Glomerular visceral epithelial cell (primary cell): Measurements from ENCODE around the gene AGO4.
A peak's percentile ranks its signal among the peaks of the same experiment; 100 is the strongest.
"Not testable (repeated sequence)": the region's sequence is repeated elsewhere in the genome, so short reads cannot be mapped to it uniquely, and the experiment has no call there.

Experiments
- DNase-seq: peaks from one replicate; pipeline ENCODE4 v3.0.0-alpha.2; 2016; ENCODE audit errors: extremely low spot score

The AGO4 gene

DNA sequence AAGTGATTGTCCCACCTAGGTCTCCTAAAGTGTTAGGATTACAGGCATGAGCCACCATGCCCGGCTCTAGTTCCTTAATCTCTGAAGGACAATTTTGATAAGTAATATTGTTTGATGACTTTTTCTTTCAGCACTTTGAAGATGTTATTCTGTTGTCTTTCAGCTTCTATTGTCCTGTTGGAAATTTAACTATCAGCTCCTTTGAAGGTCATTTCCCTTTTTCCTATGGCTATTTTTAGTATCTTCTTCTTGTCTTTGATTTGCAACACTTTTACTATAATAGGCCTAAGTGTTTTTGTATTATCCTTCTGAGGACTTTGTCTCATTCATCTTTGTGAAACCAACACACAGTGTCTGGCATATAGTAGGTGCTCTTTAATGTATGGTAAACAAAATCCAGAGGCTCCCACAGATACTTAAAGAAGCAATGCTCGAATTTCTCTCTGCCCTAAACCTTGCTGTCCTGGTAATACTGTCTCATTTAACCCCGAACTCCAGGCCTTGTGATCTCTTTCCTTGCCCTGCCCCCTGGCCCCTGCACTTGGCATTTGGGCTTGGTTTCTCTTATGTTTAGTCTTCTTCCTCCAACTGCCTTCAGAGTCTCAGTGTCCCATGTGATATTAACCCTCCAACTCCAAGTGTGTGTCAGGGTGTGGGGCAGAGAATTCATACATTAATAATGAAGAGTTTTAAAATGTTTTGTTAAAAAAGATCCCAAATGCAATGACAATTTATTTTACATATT is 56.2 kb downstream of the AGO4 start:
- no peak for DNase-seq

DNA sequence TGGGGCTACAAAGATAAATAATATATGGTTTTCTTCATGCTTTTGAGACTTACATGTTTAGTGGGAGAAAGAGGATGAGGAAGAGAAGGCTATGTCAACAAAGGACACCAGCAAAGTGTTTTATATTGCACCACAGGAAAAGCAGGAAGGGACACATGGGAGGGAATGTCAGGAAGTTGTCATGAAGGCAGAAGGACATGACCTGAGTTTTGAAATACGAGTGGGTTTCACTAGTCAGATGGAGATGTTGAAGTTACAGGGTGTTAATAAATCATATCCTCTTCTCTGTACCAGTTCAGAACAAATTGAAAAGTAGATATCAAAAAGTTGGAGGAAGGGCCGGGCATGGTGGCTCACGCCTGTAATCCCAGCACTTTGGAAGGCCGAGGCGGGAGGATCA is 57.0 kb downstream of the AGO4 start:
- no peak for DNase-seq

DNA sequence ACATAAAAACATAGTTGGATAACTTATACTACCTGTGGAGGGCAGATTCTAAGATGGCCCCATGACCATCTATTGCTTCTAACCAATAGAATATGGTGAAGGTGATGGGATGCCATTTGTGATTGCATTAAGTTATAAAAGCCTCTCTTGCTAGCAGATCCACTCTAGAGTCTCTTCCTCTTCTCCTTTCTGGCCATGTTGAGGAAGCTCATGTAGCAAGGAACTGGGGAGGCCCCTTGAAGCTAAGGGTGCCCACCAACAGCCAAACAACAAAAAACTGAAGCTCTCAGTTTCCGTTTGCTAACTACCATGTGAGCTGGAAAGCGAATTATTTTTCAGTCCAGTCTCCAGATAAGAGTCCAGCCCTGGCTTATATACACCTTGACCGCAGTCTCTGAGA is 59.2 kb downstream of the AGO4 start:
- no peak for DNase-seq

DNA sequence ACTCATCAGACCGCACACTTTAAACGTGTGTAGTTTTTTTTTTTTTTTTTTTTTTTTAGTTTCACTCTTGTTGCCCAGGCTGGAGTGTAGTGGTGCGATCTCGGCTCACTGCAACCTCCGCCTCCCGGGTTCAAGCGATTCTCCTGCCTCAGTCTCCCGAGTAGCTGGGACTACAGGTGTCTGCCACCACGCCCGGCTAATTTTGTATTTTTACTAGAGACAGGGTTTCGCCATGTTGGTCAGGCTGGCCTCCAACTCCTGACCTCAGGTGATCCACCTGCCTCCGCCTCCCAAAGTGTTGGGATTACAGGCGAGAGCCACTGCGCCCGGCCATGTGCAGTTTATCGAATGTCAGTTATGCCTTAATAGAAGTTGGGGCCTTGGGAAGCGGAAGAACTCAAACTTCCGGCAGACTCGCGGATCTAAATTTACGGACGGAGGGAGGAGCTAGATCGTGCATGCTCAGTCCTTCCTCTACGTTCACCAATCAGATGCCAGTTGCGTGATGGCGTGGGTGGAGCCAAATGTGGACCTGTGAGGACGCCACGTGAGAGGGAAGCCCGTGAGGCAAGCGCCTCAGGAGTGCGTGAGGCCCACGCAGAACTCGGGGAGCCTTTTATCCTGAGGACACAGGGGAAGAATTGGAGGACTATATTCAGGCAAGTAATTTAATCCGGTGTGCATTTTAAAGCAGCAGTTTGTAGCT is 61.6 kb downstream of the AGO4 start:
- DNase-seq = not testable (repeated sequence)

DNA sequence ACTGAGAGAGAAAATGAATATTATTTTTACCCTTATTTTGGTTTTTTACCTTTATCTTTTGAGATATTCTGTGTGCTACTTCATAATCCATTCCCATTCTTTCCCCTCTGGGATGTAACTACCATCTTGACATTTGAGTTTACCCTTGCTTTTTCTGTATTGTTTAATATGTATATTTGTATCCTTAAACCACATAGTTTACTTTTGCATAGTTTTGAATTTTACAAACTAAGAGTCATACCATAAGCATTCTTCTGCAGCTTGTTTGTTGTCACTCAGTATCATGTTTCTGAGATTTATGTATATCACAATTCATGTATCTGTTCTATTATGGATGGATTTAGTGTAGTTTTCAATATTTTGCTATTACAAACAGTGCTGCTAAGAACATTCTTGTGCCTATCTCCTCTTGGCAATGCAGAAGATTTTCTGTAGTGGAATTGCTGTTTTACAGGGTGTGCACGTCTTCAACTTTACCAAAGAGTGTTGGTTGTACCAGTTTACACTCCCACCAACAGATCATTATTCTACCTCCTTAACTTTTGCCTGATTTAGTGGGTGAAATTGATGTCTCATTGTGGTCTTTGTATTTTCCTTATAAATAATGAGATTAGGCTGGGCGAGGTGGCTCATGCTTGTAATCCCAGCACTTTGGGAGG is 63.0 kb downstream of the AGO4 start:
- DNase-seq = no peak

DNA sequence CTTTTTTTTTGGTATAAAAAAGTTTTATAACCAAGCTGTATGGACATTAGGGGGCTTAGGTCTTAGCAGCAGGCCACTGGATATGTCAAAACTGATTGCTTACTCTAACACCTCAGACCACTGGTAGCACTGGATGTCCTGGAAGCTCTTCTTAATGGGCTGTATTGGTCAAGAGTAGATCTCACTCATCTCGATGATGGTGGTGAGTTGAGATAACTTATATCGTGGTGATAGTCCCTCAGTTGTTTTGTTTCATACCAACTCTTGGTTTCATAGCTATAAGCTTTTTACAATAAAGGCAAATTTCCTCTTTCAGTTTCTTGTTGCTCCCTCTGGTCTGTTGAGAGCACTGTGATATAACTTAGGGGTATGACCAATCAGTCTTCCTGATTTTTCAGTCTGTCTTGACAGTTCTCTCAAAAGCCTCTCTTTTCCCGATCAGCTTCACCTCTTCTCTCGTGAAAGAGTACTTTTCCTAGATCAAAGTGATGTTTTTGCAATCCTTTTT is 65.5 kb downstream of the AGO4 start:
- no peak for DNase-seq

DNA sequence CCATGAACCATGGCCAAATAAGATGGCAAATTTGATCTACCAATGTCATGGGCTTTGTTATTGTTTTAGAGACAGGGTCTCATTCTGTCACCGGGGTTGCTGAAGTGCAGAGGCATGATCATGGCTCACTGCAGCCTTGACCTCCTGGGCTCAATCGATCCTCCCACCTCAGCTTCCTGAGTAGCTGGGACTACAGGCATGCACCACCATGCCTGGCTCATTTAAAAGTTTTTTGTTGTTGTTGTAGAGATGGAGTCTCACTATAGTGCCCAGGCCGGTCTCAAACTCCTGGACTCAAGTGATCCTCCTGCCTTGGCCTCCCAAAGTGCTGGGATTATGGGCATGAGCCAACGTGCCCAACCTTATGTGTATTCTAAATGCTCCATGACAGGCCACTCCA is 66.3 kb downstream of the AGO4 start:
- not testable (repeated sequence) for DNase-seq

DNA sequence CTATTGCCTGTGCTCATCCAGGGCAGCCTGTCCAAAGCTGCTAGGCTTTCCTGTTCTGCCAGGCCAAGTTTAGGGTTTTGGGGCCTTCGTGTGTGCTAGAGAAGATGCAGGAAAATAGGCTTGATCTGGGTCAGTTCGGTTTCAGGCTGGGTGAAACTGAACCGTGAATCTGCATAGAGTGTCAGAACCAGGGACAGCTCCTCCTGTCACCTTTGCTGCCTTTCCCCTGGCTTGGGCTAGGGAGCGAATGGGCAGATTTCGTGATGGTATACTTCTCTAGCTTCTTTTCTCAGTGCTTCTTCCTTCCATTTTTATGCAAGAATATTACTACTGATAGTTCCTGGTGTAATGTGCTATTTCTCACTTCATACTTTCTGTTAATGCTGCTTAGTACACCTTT is 69.2 kb downstream of the AGO4 start:
- peak; percentile 17 for DNase-seq

DNA sequence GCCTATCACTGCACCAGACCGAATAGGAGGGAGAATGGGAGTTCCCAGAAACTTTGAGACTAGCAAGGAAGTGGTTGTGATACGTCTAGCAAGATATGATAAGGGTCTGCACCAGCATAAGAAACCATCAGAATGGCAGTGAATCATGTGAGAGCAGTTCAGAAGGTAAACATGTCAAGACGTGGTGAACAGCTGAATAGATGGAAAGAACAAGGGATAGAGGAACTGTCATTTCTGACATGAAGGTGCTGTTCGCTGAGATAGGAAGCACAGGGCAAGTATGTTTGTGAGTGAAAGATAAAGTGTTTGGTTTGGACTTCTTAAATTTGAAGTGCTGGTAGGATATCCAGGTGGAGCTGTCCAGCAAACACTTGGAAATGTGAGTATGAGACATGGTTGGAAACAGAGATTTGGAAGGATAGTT is 74.0 kb downstream of the AGO4 start:
- no peak for DNase-seq

DNA sequence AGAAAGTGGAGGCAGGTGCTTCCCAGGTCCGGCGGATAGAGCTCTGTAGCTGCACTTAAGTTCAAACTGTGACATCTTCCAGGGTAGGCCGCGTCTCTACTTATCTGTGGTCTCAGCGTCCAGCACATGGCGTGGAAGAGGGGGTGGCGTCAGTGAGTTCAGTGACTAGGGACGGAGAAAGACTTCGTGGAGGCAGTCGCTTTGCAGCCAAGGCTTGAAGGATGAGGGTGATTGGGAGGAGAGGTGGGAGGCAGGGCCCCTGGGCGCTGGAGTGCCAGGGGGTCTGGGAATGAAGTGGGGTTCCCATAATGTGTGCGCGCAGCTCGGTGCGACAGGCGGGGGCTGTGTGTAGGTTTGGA is 74.7 kb downstream of the AGO4 start:
- no peak for DNase-seq

DNA sequence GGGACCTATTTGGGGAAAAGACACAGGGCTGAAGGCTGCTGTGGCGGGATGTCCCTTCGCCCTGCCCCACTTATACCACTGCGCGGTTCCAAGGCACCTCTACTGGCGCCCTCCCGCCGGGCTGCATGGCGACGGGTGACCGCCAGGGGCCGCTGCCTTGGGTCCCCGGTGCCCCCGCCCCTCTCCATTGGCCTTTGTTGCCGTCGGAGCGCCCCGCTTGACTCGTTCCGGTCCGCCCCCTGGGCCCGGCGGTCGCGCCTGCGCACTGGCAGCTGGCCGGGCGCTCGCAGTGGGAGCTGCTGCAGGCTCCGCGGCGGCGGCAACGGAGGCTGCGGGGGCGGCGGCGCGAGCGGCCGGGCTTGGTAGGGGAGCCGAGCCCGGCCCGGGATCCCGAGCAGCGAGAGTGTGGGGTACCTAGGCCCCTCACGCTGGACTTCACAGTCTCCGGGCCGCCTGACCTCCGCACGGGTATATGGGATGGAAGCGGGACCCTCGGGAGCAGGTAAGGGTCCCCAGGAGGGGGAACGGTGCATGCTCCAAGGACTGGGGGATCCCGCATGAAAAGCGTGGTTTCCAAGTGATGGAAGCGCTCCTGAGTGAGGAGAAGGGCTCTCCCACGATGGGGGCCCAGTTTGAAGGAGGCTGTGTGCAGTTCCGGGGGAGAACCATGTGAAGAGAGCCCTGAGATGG is 75.3 kb downstream of the AGO4 start, which contains the start of gene AGO1:
TSS of gene AGO1 (plus strand) at position 265 of the 690 bp plus-strand sequence. CDS start at position 478, 213 bp downstream.
- DNase-seq = peak; percentile 95

DNA sequence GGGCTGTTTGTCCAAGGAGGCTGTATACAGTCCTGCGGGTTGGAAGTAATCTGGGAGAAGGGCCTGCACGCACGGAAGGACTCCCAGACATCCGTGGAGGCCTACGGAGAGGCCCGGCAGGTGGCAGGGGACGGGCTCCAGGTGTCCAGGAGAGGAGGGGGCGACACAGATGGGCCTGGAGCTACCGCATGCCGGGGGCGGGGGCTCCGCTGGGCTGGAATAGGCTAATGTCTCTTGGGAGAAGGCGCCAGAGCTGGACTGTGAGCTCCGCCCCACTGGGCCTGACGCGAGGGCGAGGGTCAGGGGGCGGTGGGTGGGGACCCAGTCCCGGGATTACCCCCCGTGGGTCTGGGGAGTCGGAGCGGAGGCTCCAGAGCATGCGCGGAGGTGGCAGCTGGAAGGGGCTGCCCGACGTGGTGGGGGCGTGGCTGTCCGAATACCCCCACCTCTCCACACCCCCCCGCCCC is 75.9 kb downstream of the AGO4 start:
- DNase-seq = peak; percentile 49

DNA sequence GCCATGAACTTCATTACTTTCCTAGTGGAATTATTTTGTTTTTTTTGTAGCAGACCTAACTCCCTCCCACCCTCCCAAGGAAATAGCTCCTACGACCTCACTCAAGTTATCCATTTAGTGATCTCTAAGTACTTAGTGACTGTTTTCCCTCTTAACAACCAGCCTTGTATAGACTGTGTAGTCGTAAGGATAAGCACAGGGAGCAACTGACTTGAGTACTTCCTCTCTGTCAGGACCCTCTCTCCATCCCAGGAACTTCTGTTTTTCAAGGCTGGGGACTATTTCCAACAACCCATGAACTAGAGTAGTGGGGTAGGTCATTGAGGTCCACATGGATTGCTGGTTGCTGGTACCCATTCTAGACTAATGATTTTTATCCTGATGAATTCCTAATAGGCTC is 77.1 kb downstream of the AGO4 start:
- DNase-seq = no peak

DNA sequence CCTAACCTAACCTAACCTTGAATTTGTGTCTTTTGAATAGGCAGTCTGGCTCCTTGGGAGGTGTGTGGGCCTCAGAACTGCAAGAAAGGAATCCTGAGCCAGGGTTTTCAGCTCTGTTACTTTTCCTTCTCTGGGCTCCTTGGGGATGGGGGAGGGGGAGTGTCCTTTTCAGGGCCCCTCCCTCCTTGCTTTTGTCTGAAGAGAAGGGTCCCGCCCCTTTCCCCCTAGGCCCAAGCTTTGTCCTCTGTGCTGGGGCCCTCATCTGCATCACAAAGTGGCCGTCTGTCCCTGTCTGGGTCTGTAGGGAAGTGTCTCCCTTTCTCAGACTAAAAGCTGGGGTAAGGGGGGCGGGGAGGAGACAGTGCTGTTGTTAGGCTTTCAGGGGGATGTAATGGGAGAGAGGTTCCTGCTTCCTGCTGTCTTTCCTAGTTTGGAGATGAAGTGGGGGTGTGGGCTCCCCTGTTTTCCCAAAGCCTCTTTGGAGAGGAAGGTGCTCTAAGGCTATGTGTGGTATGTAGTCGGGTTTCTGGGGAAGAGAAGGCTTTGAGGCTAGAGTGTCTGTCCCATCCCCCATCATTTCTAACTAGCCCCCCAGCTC is 78.2 kb downstream of the AGO4 start:
- DNase-seq = no peak

DNA sequence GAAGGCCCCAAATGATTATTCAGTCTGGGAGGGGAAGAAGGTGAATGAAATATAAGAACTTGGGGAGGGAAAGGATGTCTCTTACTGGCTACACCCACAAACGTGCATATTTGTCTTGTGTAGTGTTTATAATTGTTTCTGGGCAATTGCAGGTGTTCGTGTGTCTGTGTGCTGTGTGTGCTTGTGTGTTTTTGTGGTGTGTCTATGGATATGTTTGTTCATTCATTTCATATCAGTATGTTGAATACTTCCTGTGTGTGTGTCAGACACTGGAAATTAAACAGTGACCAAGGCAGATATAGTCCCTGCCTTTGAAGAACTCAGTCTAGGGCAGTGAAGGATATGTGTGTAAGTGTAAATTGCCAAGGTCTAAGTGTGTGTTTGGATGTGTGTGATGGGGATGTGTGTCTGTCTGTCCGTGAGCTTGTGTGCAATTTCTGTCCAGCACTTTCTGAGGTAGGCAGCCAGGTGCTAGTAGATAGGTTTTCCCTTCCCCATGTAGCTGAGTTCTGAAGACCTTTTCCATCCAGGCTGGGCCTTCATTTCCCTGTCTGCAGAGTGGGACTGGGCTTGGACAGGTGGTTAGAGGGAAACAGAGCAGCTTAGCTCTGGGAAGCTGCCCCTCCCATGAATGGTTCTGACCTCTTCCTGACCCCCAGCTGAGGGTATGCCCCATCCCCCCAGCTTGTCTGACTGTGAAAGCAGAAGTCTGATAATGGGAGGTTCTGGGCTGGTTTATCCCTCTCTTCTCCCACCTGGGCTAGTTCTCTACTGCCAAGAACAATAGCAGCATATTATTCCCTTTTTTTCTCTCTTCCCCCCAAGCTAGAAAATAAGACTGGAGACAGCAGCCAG is 79.0 kb downstream of the AGO4 start:
- DNase-seq = no peak

DNA sequence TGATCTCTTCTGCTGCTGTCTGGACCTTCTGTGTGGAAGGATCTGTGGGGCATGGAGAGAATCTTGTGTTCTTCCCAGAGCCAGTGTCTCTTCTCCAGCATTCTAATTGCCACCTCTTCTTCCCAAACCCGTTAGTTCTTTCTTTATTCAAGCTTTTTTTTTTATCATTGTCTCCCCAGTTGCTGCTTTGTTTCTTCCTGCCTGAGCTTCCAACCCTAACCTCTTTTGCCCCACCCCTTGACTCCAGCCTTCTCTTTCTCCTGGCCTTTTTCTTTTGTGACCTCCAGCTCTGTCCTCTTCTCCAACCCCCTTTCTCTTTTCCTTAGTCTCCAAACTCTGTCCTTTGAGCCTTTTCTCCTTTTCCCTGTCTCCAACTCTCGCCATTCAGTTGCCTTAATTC is 79.7 kb downstream of the AGO4 start:
- DNase-seq = no peak

DNA sequence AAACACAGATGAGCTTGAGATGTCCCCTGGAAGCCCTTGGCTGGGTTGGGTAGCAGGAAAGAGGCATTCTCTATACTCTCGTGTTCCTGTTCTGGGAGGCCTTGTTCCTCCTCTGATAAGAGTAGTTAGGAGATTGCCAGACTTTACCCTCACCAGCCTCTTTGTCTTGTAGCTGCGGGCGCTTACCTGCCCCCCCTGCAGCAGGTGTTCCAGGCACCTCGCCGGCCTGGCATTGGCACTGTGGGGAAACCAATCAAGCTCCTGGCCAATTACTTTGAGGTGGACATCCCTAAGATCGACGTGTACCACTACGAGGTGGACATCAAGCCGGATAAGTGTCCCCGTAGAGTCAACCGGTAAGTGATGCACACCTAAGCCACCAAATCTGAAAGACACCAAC is 80.4 kb downstream of the AGO4 start:
- no peak for DNase-seq

DNA sequence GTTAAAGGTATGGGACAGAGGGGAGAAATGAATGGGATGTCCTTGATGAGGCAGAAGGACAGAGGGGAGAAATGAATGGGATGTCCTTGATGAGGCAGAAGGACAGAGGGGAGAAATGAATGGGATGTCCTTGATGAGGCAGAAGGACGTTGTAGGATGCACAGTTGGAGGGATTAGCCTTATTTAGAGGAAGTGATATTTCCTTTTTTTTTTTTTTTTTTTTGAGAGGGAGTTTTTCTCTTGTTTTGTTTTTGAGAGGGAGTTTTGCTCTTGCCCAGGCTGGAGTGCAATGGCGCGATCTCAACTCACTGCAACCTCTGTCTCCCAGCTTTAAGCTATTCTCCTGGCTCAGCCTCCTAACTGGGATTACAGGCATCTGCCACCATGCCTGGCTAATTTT is 81.2 kb downstream of the AGO4 start:
- DNase-seq = not testable (repeated sequence)

DNA sequence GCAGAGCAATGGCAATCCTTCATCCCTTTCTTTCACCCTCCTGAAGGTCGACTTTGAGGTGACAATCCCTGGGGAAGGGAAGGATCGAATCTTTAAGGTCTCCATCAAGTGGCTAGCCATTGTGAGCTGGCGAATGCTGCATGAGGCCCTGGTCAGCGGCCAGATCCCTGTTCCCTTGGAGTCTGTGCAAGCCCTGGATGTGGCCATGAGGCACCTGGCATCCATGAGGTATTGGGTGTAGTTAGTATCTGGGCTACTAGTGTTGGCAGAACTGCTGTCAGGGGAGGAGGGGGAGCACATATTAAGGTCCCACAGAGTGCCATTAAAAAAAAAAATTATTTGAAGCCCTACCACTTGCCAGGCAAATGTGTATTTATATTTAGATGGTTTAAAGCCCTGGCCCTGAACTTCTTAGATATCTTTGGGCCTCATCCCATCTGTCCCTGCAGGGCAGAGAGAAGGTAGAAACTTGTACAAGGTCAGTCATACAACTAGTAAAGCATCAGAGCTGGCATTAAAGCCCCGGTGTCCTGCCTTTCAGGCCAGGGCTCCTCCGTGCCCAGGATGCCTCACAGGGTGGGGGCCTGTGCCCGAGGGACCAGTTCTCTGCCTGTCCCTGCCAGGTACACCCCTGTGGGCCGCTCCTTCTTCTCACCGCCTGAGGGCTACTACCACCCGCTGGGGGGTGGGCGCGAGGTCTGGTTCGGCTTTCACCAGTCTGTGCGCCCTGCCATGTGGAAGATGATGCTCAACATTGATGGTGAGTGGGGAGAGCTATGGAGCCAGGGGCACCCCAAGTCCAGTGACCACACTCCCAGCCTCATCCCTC is 85.4 kb downstream of the AGO4 start:
- DNase-seq = no peak

DNA sequence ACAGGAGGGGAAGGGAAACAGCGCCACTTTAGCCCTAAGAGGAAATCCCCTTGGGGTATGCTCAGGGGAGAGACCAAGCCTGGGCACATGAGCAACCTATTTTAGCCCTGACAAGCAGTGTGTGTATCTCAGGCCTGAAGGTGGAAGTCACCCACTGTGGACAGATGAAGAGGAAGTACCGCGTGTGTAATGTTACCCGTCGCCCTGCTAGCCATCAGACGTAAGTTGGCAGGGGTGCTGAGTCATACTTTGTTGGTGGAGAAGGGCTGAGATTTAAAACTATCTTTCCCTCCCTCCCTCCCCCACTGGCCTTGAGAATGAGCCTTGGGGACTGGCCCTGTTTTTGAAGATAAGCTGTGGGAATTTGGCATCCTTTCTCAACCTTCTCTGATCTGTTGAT is 86.4 kb downstream of the AGO4 start:
- DNase-seq = peak; percentile 17
